Measurements from ENCODE around the gene ULBP1. TPM values are rescaled to one million over a fixed set of nuclear protein-coding genes. Genes with fewer than 3 reads are reported as not detected.
A peak's percentile ranks its signal among the peaks of the same experiment; 100 is the strongest.
"Not testable (repeated sequence)": the region's sequence is repeated elsewhere in the genome, so short reads cannot be mapped to it uniquely, and the experiment has no call there.

The ULBP1 gene
- total RNA-seq, 8 experiments from 2014 or later = 1.7 to 12.2 (median 4.4) TPM

GRCh38 chr6:149990661-149991471, 27.1 kb downstream of the ULBP1 start:
- Histone ChIP-seq H3K27ac (no peak overlapping the region), H3K4me1 (replicated peaks in 1 of 2) (peaks cover 0 to 17% of the 10 kb centered on the region in 2 donors), H3K4me3 (peak overlapping the region in 4 of 5 donors; percentile 10 to 33 (median 22))
- ATAC-seq (replicated peaks in 6 of 8) = peak in 7 of 8 experiments; percentile 37 to 67 (median 61)
- in situ Hi-C loops (cut with MboI; ENCODE audit: low pct_unique_long_range_greater_than_20kb in 2 of 9, low sequenced_read_pairs in 9 of 9, unreplicated experiment in 9 of 9) = no loop called here
- 0 to 7% (median 3%) methylated on average over 1 to 21 of the region's 49 CpGs; no CpG with 5 or more reads in 1 of the 10 experiments for WGBS, 10 experiments

- 0% methylated on average over 1 to 2 of the region's 7 CpGs; no CpG with 5 or more reads in 7 of the 10 experiments for WGBS, 10 experiments
- H3K27ac ChIP-seq; in situ Hi-C loops (cut with MboI; ENCODE audit: low pct_unique_long_range_greater_than_20kb in 2 of 9, low sequenced_read_pairs in 9 of 9, unreplicated experiment in 9 of 9): not testable (repeated sequence)
- H3K4me3 ChIP-seq = peak overlapping the region in 2 of 5 donors; percentile 24 to 33
- H3K4me1 ChIP-seq (replicated peaks in 1 of 2) = peaks cover 0 to 17% of the 10 kb centered on the region in 2 donors
- peak in 7 of 8 experiments; percentile 29 to 84 (median 79) for ATAC-seq (replicated peaks in 6 of 8)
Observed at GRCh38 chr6:149991472-149991795, 27.7 kb downstream of the ULBP1 start.

- H3K27ac ChIP-seq = no peak overlapping the region
- H3K4me3 ChIP-seq = no peak overlapping the region
- peak in 1 of 8 experiments; percentile 11 for ATAC-seq (replicated peaks in 6 of 8)
- 4 to 68% (median 45%) methylated on average over 2 to 4 of the region's 4 CpGs for WGBS, 10 experiments
- peaks cover 0 to 17% of the 10 kb centered on the region in 2 donors for H3K4me1 ChIP-seq (replicated peaks in 1 of 2)
- in situ Hi-C loops (cut with MboI; ENCODE audit: low pct_unique_long_range_greater_than_20kb in 2 of 9, low sequenced_read_pairs in 9 of 9, unreplicated experiment in 9 of 9) = no loop called here
Observed at GRCh38 chr6:149991838-149992237, 28.1 kb downstream of the ULBP1 start.

DNA sequence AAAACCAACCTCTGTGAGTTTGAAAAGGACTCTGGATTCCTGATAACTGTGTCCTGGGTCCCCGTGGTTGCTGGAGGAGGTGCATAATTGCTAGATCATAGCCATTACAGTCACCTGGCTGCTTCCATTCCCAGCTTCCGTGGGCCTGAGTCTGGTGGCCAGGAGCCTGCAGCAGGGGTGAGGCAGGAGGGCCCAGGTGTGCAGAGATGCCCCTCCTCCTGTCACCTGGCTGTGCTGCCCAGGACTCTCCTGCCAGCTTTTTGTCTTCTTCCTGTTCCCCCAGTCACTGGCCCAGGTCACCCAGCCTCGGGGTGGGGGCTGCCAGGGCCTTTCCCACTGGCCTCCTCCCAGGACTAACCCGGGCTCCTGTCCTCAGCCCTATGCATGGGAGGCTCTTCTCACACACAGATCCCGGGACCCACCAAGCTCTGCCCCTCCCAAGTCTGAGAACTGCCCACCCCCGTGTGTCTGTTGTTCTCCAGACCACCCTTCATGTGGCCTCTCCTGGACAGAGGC, 31.6 kb downstream of the ULBP1 start:
- 4 to 70% (median 37%) methylated on average over 1 to 4 of the region's 6 CpGs; no CpG with 5 or more reads in 4 of the 10 experiments for WGBS, 10 experiments
- in situ Hi-C loops (cut with MboI; ENCODE audit: low pct_unique_long_range_greater_than_20kb in 2 of 9, low sequenced_read_pairs in 9 of 9, unreplicated experiment in 9 of 9) = no loop called here
- Histone ChIP-seq H3K4me3 (no peak overlapping the region), H3K4me1 (replicated peaks in 1 of 2) (peaks cover 0 to 11% of the 10 kb centered on the region in 2 donors), H3K27ac (no peak overlapping the region)
- no peak for ATAC-seq (replicated peaks in 6 of 8)

DNA sequence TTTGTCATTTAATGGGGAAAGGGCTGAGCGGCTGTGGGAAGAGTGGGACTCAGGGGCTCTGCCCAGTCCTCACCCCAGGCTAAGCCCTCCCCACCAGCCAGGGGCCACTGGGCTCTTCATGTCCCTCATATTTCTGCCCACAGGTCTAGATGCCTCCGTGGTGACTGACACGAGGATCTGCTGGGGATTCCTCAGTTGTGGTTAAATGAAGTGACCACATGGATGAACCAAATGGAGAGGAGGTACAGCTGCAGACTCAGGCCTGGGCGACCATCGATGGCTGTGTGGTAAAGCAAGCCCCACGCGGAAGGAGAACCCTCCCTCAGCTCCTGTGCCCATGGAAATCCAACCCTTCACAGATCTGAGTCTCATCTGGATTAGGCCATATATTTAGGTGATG, 32.2 kb downstream of the ULBP1 start:
- H3K4me3 ChIP-seq = no peak overlapping the region
- in situ Hi-C loops (cut with MboI; ENCODE audit: low pct_unique_long_range_greater_than_20kb in 2 of 9, low sequenced_read_pairs in 9 of 9, unreplicated experiment in 9 of 9) = no loop called here
- 53 to 77% (median 62%) methylated on average over 3 to 6 of the region's 7 CpGs; no CpG with 5 or more reads in 6 of the 10 experiments for WGBS, 10 experiments
- H3K4me1 ChIP-seq (replicated peaks in 1 of 2) = peaks cover 0 to 4% of the 10 kb centered on the region in 2 donors
- ATAC-seq (replicated peaks in 6 of 8) = no peak
- no peak overlapping the region for H3K27ac ChIP-seq

GRCh38 chr6:149999636-150000035, 35.9 kb downstream of the ULBP1 start:
- WGBS, 10 experiments = 47 to 92% (median 83%) methylated on average over 1 to 2 of the region's 2 CpGs; no CpG with 5 or more reads in 5 of the 10 experiments
- H3K4me3 ChIP-seq = no peak overlapping the region
- H3K4me1 ChIP-seq (replicated peaks in 1 of 2) = no peaks in the 10 kb centered on the region
- no peak overlapping the region for H3K27ac ChIP-seq
- in situ Hi-C loops (cut with MboI; ENCODE audit: low pct_unique_long_range_greater_than_20kb in 2 of 9, low sequenced_read_pairs in 9 of 9, unreplicated experiment in 9 of 9) = no loop called here
- no peak for ATAC-seq (replicated peaks in 6 of 8)

DNA sequence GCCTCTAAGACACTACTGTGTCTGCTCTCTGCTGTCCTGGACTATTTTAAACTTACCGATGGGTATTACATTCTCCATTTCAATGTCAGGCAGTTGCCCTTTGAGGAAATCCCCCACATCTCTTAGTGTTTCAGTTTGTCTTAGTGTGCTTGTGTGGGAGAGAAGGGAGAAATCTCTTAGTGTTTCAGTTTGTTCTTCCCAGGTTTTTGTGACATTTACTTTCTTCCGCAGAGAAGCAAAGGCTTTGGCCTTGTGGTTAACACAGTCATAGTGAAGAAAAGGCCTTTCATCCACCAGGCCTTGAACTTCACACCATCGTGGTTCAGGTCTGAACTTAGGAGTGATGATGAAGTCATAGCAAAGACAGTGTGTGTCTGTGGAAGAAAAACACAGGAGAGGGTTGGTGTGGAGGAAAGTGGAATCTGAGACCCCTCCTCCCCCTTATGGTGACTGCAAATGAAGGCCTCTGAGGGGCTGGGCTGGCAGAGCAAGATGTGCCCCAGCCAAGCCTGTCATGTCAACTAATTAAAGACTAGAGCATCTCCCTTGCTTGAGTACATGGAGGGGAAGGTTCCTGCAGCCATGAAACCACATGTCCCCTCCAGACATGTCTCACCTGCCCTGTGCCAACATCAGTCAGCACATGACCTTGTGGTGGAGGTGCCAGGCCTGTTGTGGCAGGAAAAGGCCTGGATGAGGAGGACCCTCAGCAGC, 37.7 kb downstream of the ULBP1 start:
- 61 to 100% (median 83%) methylated on average over 1 to 3 of the region's 3 CpGs; no CpG with 5 or more reads in 3 of the 10 experiments for WGBS, 10 experiments
- H3K27ac ChIP-seq = no peak overlapping the region
- in situ Hi-C loops (cut with MboI; ENCODE audit: low pct_unique_long_range_greater_than_20kb in 2 of 9, low sequenced_read_pairs in 9 of 9, unreplicated experiment in 9 of 9) = no loop called here
- H3K4me1 ChIP-seq (replicated peaks in 1 of 2) = peaks cover 2 to 4% of the 10 kb centered on the region in 2 donors
- H3K4me3 ChIP-seq = no peak overlapping the region
- no peak for ATAC-seq (replicated peaks in 6 of 8)

- Histone ChIP-seq H3K27ac (no peak overlapping the region), H3K4me3 (no peak overlapping the region), H3K4me1 (replicated peaks in 1 of 2) (peaks cover 2 to 4% of the 10 kb centered on the region in 2 donors)
- WGBS, 10 experiments = 63 to 100% (median 86%) methylated on average over 1 of the region's 2 CpGs; no CpG with 5 or more reads in 6 of the 10 experiments
- ATAC-seq (replicated peaks in 6 of 8) = no peak
- in situ Hi-C loops (cut with MboI; ENCODE audit: low pct_unique_long_range_greater_than_20kb in 2 of 9, low sequenced_read_pairs in 9 of 9, unreplicated experiment in 9 of 9) = no loop called here
Observed at GRCh38 chr6:150002710-150003109, 39.0 kb downstream of the ULBP1 start.

GRCh38 chr6:150003599-150003998, 39.9 kb downstream of the ULBP1 start:
- in situ Hi-C loops (cut with MboI; ENCODE audit: low pct_unique_long_range_greater_than_20kb in 2 of 9, low sequenced_read_pairs in 9 of 9, unreplicated experiment in 9 of 9); H3K27ac ChIP-seq; H3K4me1 ChIP-seq (replicated peaks in 1 of 2); H3K4me3 ChIP-seq; ATAC-seq (replicated peaks in 6 of 8): not testable (repeated sequence)
- WGBS, 10 experiments = 100% methylated on average over 1 of the region's 3 CpGs; no CpG with 5 or more reads in 9 of the 10 experiments

DNA sequence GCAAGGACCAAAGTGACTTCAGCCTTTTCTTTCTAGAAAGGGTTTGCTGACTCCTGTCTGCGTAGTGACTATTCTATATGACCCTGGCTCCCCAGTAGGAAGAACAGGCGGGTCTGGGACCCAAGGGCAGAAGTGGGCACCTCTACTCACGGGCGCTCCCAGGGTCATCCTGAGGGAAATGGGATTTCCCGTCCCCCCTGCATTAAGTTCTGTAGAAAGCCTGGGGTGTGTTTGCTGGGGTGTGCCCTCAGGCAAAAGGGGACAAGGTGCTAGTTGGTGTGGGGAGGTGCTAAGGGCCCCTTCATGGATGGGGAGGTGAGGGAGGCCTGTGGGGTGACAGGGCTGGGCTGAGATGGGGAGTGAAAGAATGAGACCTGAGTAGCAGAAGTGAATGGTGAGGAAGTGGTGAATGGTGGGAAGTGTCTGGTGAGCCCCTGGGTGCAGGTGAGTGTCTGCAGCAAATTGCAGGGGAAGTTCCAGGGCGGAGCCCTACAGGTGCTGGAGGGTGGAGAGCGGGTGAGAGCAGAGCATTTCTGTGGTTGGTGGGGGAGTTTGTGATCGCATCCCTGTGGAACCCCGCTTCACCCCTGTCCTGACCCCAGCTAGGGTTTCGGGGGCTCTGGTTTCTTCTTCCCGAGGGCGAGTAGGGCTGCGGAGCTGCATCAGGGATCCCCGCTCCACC, 40.5 kb downstream of the ULBP1 start:
- in situ Hi-C loops (cut with MboI; ENCODE audit: low pct_unique_long_range_greater_than_20kb in 2 of 9, low sequenced_read_pairs in 9 of 9, unreplicated experiment in 9 of 9) = no loop called here
- Histone ChIP-seq H3K4me3 (peak overlapping the region; percentile 49 to 60 (median 50)), H3K27ac (no peak overlapping the region), H3K4me1 (replicated peaks in 1 of 2) (peaks cover 2 to 4% of the 10 kb centered on the region in 2 donors)
- 25 to 84% (median 80%) methylated on average over 2 to 3 of the region's 14 CpGs; no CpG with 5 or more reads in 7 of the 10 experiments for WGBS, 10 experiments
- no peak for ATAC-seq (replicated peaks in 6 of 8)

DNA sequence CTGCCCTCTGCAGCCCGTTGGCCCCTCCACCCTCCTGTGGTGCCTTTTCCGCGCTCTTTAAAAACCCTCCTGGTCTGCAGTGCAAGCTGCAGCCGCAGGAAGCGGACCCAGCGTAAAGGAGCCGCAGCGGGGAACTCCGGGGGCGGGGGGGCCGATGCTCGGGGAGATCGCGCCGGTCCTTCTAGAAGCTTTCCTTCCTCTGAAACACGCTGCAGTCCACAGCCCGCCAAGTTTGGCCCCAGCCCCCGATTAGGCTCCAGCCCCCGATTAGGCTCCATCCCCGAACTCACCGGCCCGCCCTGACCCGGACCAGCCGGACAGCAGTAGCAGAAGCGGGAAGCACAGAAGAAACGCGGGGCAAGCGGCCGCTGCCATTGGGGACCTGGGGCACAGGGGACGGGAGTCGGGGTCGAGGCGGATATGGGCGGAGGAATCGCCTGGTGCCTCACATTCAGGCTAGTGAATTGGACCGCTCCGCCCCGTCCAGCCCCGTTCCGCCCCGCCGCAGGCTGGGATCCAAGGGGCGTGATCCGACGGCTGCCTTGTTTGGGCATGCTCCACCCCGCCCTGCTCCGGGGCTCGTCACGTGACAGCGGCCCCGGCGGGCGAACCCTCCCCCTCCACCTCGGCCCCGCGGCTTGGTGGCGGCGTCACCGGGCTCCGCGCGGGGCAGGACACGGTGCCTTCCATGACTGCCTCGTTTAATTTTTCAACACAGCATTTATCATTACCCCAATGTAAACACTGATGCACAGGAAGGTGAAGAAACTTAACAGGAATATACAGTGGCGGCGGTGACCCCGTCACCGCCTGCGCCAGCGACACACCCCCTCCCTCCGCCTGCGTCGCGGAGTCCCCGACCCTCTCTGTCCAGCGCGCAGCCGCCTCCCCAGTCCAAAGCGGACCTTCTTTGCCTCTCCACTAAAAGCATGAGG, 41.3 kb downstream of the ULBP1 start:
- Histone ChIP-seq H3K4me3 (peak overlapping the region; percentile 49 to 60 (median 50)), H3K27ac (peak overlapping the region in 1 of 2 donors; percentile 53), H3K4me1 (replicated peaks in 1 of 2) (peaks cover 2 to 4% of the 10 kb centered on the region in 2 donors)
- in situ Hi-C loops (cut with MboI; ENCODE audit: low pct_unique_long_range_greater_than_20kb in 2 of 9, low sequenced_read_pairs in 9 of 9, unreplicated experiment in 9 of 9) = no loop called here
- WGBS, 10 experiments = 0 to 11% (median 0%) methylated on average over 1 to 7 of the region's 79 CpGs; no CpG with 5 or more reads in 7 of the 10 experiments
- peak; percentile 94 to 97 (median 94) for ATAC-seq (replicated peaks in 6 of 8)
